Adrenal gland (tissue), 12 donors: ENCODE results near the gene GRIN1. TPM values are rescaled to one million over a fixed set of nuclear protein-coding genes. Genes with fewer than 3 reads are reported as not detected.

ENCODE experiments used
- DNase-seq, 7 donors: peaks; one replicate each; pipeline ENCODE4 v3.0.0-alpha.2; 2019 to 2020
- H3K27ac ChIP-seq, 5 donors: fragments of 200-600 bp; sonication (generic) in 4 of 5; 1 replicate in 3 of 5; 2 replicates in 2 of 5; pipeline versions ENCODE4 v1.5.1 to v1.8.0; 2016 to 2020; ENCODE audit warnings: mild to moderate bottlenecking in 1 of 5
- H3K27me3 ChIP-seq: fragments of 200-600 bp; 2 replicates; pipeline ENCODE4 v1.8.0; 2021
- H3K36me3 ChIP-seq, 2 donors: fragments of 200-600 bp; replicated peaks in 1 of 2; 1 replicate in 1 of 2; 2 replicates in 1 of 2; pipeline versions ENCODE4 v1.5.1 to v1.8.0; 2018 to 2022
- H3K4me1 ChIP-seq, 2 donors: fragments of 200-600 bp; replicated peaks in 1 of 2; 1 replicate in 1 of 2; 2 replicates in 1 of 2; pipeline versions ENCODE4 v1.5.1 to v1.8.0; 2018 to 2021
- H3K4me3 ChIP-seq, 4 donors: fragments of 200-600 bp; sonication (generic) in 3 of 4; one replicate each; pipeline ENCODE4 v1.5.1; 2016 to 2018
- H3K9me3 ChIP-seq, 3 donors: fragments of 200-600 bp; sonication (generic) in 1 of 3; replicated peaks in 1 of 3; 1 replicate in 2 of 3; 2 replicates in 1 of 3; pipeline versions ENCODE4 v1.5.1 to v1.8.0; 2016 to 2021
- POLR2A ChIP-seq, 2 donors: fragments of 450-650 bp; IDR thresholded peaks; one replicate each; pipeline ENCODE4 v1.6.1; 2017; ENCODE audit warnings: antibody characterized with exemption in 2 of 2, mild to moderate bottlenecking in 2 of 2, moderate library complexity in 1 of 2
- WGBS, 4 donors: extraction: QIAGEN DNeasy Blood & Tissue Kit in 2 of 4; methylation state at CpG; one replicate each; pipeline versions ENCODE4 v1.1.5 to v1.1.7; 2013 to 2017; 5-methylcytosine and 5-hydroxymethylcytosine counted together
- intact Hi-C, 2 donors: fragments of 100-400 bp; cut with DNase I; formaldehyde crosslinking; loops; one replicate each; pipeline versions ENCODE4 v1.14.1 to v1.15.0; 2022 to 2023
- polyA plus RNA-seq, 3 donors: library from polyadenylated mRNA; stranded (reverse); fragments of 200-250 nt in 2 of 3; fragments of 350-450 nt in 1 of 3; fragmentation: Illumina TruSeq in 1 of 3; extraction: RNeasy Lipid Tissue Mini Kit (QIAGEN cat#74804) in 1 of 3; gene quantifications; one replicate each; pipeline ENCODE4 v1.2.3, GENCODE V29; 2013 to 2014
- total RNA-seq, 9 donors: library from RNA; depleted of rRNA in 4 of 9; stranded (reverse); fragments of >200 nt in 4 of 9; fragments of 120-200 nt in 1 of 9; fragmentation: NEBNext Ultra II Directional in 1 of 9; extraction: Animal tissue kit (Norgen Biotek cat#: 25700) in 1 of 9; gene quantifications; one replicate each; pipeline versions ENCODE4 v1.1.0 to v1.2.4, GENCODE V29; 2013 to 2023
- TF ChIP-seq, protein P1 (sequence below), 6 experiments: fragments of 450-650 bp in 4 of 6; fragments of 200-600 bp in 2 of 6; sonication (generic) in 1 of 6; IDR thresholded peaks; 1 replicate in 5 of 6; 2 replicates in 1 of 6; pipeline versions ENCODE4 v1.5.1 to v1.8.0; 2016 to 2021; ENCODE audit warnings: antibody characterized with exemption in 6 of 6, mild to moderate bottlenecking in 2 of 6, moderate library complexity in 1 of 6
- donor health status: healthy with polysubstance abuse.
- donor health status: Bipolar disorder and iron deficiency.
- donor health status: DM: yes; HTN: yes; CAD: no.
- donor health status: DM: no; HTN: no; CAD: no.
- donor health status: DM: no; HTN: no; CAD: no.
- donor health status: DM: yes; HTN: yes; CAD: no.

GRIN1 gene
- total and polyA plus RNA-seq, 12 donors = 0.04 to 0.28 (median 0.10) TPM; not detected in 5

DNA sequence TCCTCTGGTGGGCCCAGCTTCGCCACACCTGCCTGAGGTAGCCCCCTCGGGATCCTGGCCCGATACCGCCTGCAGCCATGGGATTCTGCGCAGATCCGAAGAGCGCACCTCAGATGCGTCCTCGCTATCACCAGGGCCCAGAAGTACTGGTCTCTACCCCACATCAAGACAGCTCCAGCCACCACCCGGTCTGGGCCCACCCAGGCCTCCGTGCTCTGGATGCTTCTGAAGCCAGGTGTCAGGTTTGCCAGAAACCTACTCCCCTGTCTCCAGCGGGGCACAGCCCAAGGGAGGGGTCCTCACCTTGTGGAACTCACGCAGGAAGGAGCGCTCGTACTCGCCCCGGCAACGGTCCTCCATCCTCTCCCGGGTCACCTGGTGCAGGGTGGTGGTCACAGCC is 47.0 kb downstream of the GRIN1 start:
- Histone ChIP-seq H3K4me1 (peaks cover 20 to 32% of the 10 kb centered on the region in 2 donors), H3K4me3 (no peak overlapping the region), H3K27ac (no peak overlapping the region), H3K36me3 (peaks cover 0 to 59% of the 10 kb centered on the region in 2 donors), H3K27me3 (no peaks in the 10 kb centered on the region), H3K9me3 (no peaks in the 10 kb centered on the region)
- intact Hi-C loops = no loop called here
- 90 to 95% (median 92%) methylated on average over 2 to 19 of the region's 19 CpGs for WGBS, 4 donors
- TF ChIP-seq POLR2A (IDR thresholded peaks at IDR 0.05) = no peak
- TF ChIP-seq, protein P1, sequence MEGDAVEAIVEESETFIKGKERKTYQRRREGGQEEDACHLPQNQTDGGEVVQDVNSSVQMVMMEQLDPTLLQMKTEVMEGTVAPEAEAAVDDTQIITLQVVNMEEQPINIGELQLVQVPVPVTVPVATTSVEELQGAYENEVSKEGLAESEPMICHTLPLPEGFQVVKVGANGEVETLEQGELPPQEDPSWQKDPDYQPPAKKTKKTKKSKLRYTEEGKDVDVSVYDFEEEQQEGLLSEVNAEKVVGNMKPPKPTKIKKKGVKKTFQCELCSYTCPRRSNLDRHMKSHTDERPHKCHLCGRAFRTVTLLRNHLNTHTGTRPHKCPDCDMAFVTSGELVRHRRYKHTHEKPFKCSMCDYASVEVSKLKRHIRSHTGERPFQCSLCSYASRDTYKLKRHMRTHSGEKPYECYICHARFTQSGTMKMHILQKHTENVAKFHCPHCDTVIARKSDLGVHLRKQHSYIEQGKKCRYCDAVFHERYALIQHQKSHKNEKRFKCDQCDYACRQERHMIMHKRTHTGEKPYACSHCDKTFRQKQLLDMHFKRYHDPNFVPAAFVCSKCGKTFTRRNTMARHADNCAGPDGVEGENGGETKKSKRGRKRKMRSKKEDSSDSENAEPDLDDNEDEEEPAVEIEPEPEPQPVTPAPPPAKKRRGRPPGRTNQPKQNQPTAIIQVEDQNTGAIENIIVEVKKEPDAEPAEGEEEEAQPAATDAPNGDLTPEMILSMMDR (IDR thresholded peaks at IDR 0.05) = no peak
- no peak for DNase-seq

DNA sequence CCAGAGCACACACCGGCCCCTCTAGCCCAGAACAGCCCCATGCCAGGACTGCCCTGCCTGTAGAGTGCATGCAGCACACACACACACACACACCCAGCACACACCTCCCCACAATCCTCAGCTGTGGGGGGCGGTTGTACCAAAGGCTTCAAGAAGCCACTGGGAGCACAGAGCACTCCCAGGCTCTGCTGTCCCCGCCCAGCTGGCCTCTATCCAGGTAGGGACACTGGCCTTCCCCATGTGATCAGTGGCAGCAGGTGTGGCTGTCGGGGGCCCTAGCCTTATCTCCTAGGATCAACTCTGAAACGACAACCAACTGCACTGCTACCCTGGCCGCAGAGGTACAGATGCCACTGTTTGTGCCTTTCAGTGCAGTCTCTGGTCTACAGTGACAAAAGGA is 47.4 kb downstream of the GRIN1 start:
- TF ChIP-seq, protein P1 (IDR thresholded peaks at IDR 0.05) = no peak
- no peak for TF ChIP-seq POLR2A (IDR thresholded peaks at IDR 0.05)
- Histone ChIP-seq H3K4me1 (peaks cover 20 to 32% of the 10 kb centered on the region in 2 donors), H3K9me3 (no peaks in the 10 kb centered on the region), H3K36me3 (peaks cover 0 to 58% of the 10 kb centered on the region in 2 donors), H3K27me3 (no peaks in the 10 kb centered on the region), H3K27ac (no peak overlapping the region), H3K4me3 (no peak overlapping the region)
- DNase-seq = no peak
- WGBS, 4 donors = 61 to 75% (median 70%) methylated on average over 4 to 6 of the region's 6 CpGs; no CpG with 5 or more reads in 1 of the 4 donors
- intact Hi-C loops = no loop called here

DNA sequence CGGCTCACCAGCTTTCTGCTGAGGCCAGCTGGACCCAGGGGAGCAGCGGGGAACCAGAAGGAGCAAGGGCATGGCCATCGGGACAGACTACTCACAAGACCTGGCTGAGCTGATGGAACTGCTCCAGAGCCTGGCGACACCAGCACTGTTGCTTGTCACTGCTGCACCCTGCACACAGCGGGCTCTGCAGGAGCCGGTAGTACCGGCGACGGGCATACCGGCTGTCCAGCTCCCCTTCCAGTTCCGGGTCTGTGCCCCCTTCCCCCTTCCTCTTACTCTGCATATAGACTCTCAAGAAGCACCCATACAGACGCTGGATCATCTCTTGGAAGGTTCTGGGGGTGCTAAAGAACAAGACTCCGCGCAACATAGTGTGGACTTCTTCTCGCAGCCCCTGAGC is 48.4 kb downstream of the GRIN1 start:
- 74 to 85% (median 78%) methylated on average over 10 to 15 of the region's 15 CpGs for WGBS, 4 donors
- TF ChIP-seq, protein P1 (IDR thresholded peaks at IDR 0.05) = no peak
- TF ChIP-seq POLR2A (IDR thresholded peaks at IDR 0.05) = no peak
- Histone ChIP-seq H3K27me3 (no peaks in the 10 kb centered on the region), H3K36me3 (peaks cover 0 to 56% of the 10 kb centered on the region in 2 donors), H3K4me1 (peaks cover 20 to 32% of the 10 kb centered on the region in 2 donors), H3K27ac (no peak overlapping the region), H3K4me3 (peak overlapping the region in 3 of 4 donors; percentile 70 to 82 (median 82)), H3K9me3 (no peaks in the 10 kb centered on the region)
- DNase-seq = no peak
- intact Hi-C loops = no loop called here

DNA sequence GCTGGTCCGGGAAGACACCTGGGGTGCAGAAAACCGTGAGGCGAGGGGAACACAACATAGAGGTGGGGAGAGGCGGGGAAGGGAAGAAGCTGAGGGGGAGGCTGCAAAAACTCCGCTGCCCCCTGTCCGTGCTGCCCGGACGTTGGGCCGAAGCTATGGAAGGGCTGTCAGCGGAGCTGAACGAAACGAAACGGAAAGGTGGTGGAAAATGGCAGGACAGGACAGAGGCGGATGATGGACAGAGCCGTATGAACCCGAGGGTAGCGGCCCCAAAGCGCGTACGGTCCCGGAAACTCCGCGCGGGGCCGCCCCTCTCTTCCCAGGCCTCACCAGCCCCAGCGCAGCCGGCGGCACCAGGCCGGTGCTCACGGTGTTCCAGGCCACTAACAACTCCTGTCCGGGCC is 49.1 kb downstream of the GRIN1 start:
- Histone ChIP-seq H3K36me3 (peaks cover 0 to 49% of the 10 kb centered on the region in 2 donors), H3K27ac (peak overlapping the region; percentile 74 to 98 (median 91)), H3K9me3 (no peaks in the 10 kb centered on the region), H3K27me3 (no peaks in the 10 kb centered on the region), H3K4me1 (peaks cover 20 to 32% of the 10 kb centered on the region in 2 donors), H3K4me3 (peak overlapping the region; percentile 62 to 82 (median 76))
- TF ChIP-seq POLR2A (IDR thresholded peaks at IDR 0.05) = no peak
- TF ChIP-seq, protein P1 (IDR thresholded peaks at IDR 0.05) = no peak
- intact Hi-C loops = no loop called here
- no peak for DNase-seq
- WGBS, 4 donors = 0 to 1% (median 0%) methylated on average over 13 to 31 of the region's 31 CpGs
